Astrocyte of the spinal cord (primary cell): Measurements from ENCODE around the gene EDNRA.

Experiments
- DNase-seq: peaks from one replicate; pipeline ENCODE4 v3.0.0; 2011; ENCODE audit warnings: low read depth, low spot score
- H3K4me3 ChIP-seq: 2 replicates; pipeline ENCODE4 v1.5.1; 2011; ENCODE audit warnings: low read depth, mild to moderate bottlenecking, low read length, moderate library complexity
- CTCF ChIP-seq: IDR thresholded peaks from 2 replicates; pipeline ENCODE4 v1.5.1; 2012; ENCODE audit warnings: low read depth, mild to moderate bottlenecking, low read length, inconsistent platforms
- in situ Hi-C: cut with HindIII; loops from 2 replicates; pipeline ENCODE4 v1.10.0; 2017; ENCODE audit warnings: low sequenced_read_pairs

The EDNRA gene

GRCh38 chr4:147518846-147519767 lies 38.2 kb downstream of the EDNRA start:
- in situ Hi-C loops = no loop called here
- TF ChIP-seq CTCF = peak; percentile 97
- DNase-seq = peak; percentile 85
- H3K4me3 ChIP-seq = no peak overlapping the region

- DNase-seq = no peak
- H3K4me3 ChIP-seq = no peak overlapping the region
- in situ Hi-C loops = no loop called here
- TF ChIP-seq CTCF = no peak
Measured at GRCh38 chr4:147524601-147525000, 43.7 kb downstream of the EDNRA start.

GRCh38 chr4:147525494-147526271 lies 44.8 kb downstream of the EDNRA start:
- no peak for TF ChIP-seq CTCF
- in situ Hi-C loops = no loop called here
- no peak for DNase-seq
- H3K4me3 ChIP-seq = no peak overlapping the region

GRCh38 chr4:147526272-147526654 lies 45.4 kb downstream of the EDNRA start:
- no peak for DNase-seq
- H3K4me3 ChIP-seq = no peak overlapping the region
- in situ Hi-C loops = no loop called here
- TF ChIP-seq CTCF = peak; percentile 3

GRCh38 chr4:147528054-147528453 lies 47.2 kb downstream of the EDNRA start:
- H3K4me3 ChIP-seq = no peak overlapping the region
- no peak for DNase-seq
- TF ChIP-seq CTCF = no peak
- in situ Hi-C loops = no loop called here

GRCh38 chr4:147530134-147530533 lies 49.2 kb downstream of the EDNRA start:
- in situ Hi-C loops = no loop called here
- no peak for TF ChIP-seq CTCF
- H3K4me3 ChIP-seq = no peak overlapping the region
- no peak for DNase-seq
